ENCODE data around the gene PCDHGB4. TPM values are rescaled to one million over a fixed set of nuclear protein-coding genes. Genes with fewer than 3 reads are reported as not detected.
"Not testable (repeated sequence)": the region's sequence is repeated elsewhere in the genome, so short reads cannot be mapped to it uniquely, and the experiment has no call there.

Gene PCDHGB4
- total RNA-seq, 1 donor from 2014 or later = 19.5 TPM

GRCh38 chr5:141366016-141366896, 21.2 kb upstream of the PCDHGB4 start:
- DNase-seq (ENCODE audit: extremely low read depth, low read depth, low spot score) = no peak

GRCh38 chr5:141369994-141370848, 17.3 kb upstream of the PCDHGB4 start, which contains the start of gene PCDHGB3:
TSS of gene PCDHGB3 (plus strand) at chr5:141370242. CDS start at chr5:141370395, 153 bp downstream.
- DNase-seq (ENCODE audit: extremely low read depth, low read depth, low spot score) = no peak

- no peak for DNase-seq (ENCODE audit: extremely low read depth, low read depth, low spot score)
Measured at GRCh38 chr5:141371572-141372475, 15.7 kb upstream of the PCDHGB4 start.

GRCh38 chr5:141373673-141374317, 13.7 kb upstream of the PCDHGB4 start, which contains the start of gene PCDHGA6:
TSS of gene PCDHGA6 (plus strand) at chr5:141373891. CDS start at chr5:141374084, 193 bp downstream.
- no peak for DNase-seq (ENCODE audit: extremely low read depth, low read depth, low spot score)

GRCh38 chr5:141374627-141375026, 12.9 kb upstream of the PCDHGB4 start:
- no peak for DNase-seq (ENCODE audit: extremely low read depth, low read depth, low spot score)

GRCh38 chr5:141375444-141376155, 11.9 kb upstream of the PCDHGB4 start:
- not testable (repeated sequence) for DNase-seq (ENCODE audit: extremely low read depth, low read depth, low spot score)

- no peak for DNase-seq (ENCODE audit: extremely low read depth, low read depth, low spot score)
Measured at GRCh38 chr5:141382469-141383294, 4.8 kb upstream of the PCDHGB4 start, which contains the start of gene PCDHGA7. TSS of gene PCDHGA7 (plus strand) at chr5:141382742. CDS start at chr5:141382900, 158 bp downstream.

- no peak for DNase-seq (ENCODE audit: extremely low read depth, low read depth, low spot score)
Measured at GRCh38 chr5:141383345-141383744, 4.2 kb upstream of the PCDHGB4 start.

GRCh38 chr5:141384471-141385267, 2.8 kb upstream of the PCDHGB4 start:
- DNase-seq (ENCODE audit: extremely low read depth, low read depth, low spot score) = no peak

- no peak for DNase-seq (ENCODE audit: extremely low read depth, low read depth, low spot score)
Measured at GRCh38 chr5:141388661-141389060, 1.2 kb downstream of the PCDHGB4 start.

- no peak for DNase-seq (ENCODE audit: extremely low read depth, low read depth, low spot score)
Measured at GRCh38 chr5:141389153-141390042, 1.9 kb downstream of the PCDHGB4 start.

- DNase-seq (ENCODE audit: extremely low read depth, low read depth, low spot score) = no peak
Measured at GRCh38 chr5:141392429-141393198, 5.1 kb downstream of the PCDHGB4 start, which contains the start of gene PCDHGA8. TSS of gene PCDHGA8 (plus strand) at chr5:141392633. CDS start at chr5:141392814, 181 bp downstream.

GRCh38 chr5:141393267-141393666, 5.8 kb downstream of the PCDHGB4 start:
- DNase-seq (ENCODE audit: extremely low read depth, low read depth, low spot score) = no peak

- DNase-seq (ENCODE audit: extremely low read depth, low read depth, low spot score) = not testable (repeated sequence)
Measured at GRCh38 chr5:141394401-141395187, 7.1 kb downstream of the PCDHGB4 start.

All from glomerular endothelial cell (primary cell).